Measurements from ENCODE around the gene MCF2L2.

The MCF2L2 gene

GRCh38 chr3:183428447-183429211 is at the start of gene MCF2L2:
MCF2L2 (minus strand) TSS chr3:183428619; CDS start chr3:183427977, 642 bp downstream.
- H3K4me3 ChIP-seq (ENCODE audit: low read depth, low read length), result peak within 1 kb of the TSS; percentile 76
- ChIA-PET CTCF (no interaction called here), POLR2A (interaction anchor here (1.0 to 2.3 kb wide), 3 partner anchors 11 to 23 kb away, joined by 4 to 9 read pairs (median 6); no protein-coding TSS in a partner anchor)
- H3K36me3 ChIP-seq (ENCODE audit: control insufficient read depth in 2 of 2, insufficient read depth in 1 of 2, low read length in 2 of 2), result no peaks in the 10 kb centered on the region
- no peaks in the 10 kb centered on the region for H3K9me3 ChIP-seq (ENCODE audit: control insufficient read depth, insufficient read depth, low read depth, low read length)
- peak within 1 kb of the TSS; percentile 6; the same call in 1 of the 2 replicates for H3K27ac ChIP-seq (ENCODE audit: extremely low read depth, low read depth, low read length)
- H3K4me1 ChIP-seq (ENCODE audit: control insufficient read depth, insufficient read depth, low read length), result no peaks in the 10 kb centered on the region
- TF ChIP-seq EGR2 (tag by site-specific recombination; IDR thresholded peaks at IDR 0.05; ENCODE audit: low read depth) (peak; percentile 79), ZNF561 (tag by site-specific recombination; IDR thresholded peaks at IDR 0.05; ENCODE audit: borderline replicate concordance) (peak; percentile 60; the same call in 1 of the 2 replicates), ZNF335 (tag by site-specific recombination; conservative IDR thresholded peaks at IDR 0.05) (peak; percentile 95), KLF10 (tag by site-specific recombination; IDR thresholded peaks at IDR 0.05) (peak; percentile 35; the same call in 1 of the 2 replicates), ZNF140 (tag by site-specific recombination; IDR thresholded peaks at IDR 0.05) (no peak), ZNF366 (tag by site-specific recombination; conservative IDR thresholded peaks at IDR 0.05) (peak; percentile 42; the same call in 1 of the 2 replicates), SP2 (tag by site-specific recombination; IDR thresholded peaks at IDR 0.05) (peak; percentile 73), ZBTB11 (tag by site-specific recombination; conservative IDR thresholded peaks at IDR 0.05; ENCODE audit: low read depth) (peak; percentile 70), PATZ1 (tag by site-specific recombination; IDR thresholded peaks at IDR 0.05) (peak; percentile 41), IKZF3 (tag by site-specific recombination; IDR thresholded peaks at IDR 0.05) (0 out of 2 replicates have a peak, but pooled peaks have one; percentile 4), REPIN1 (tag by site-specific recombination; IDR thresholded peaks at IDR 0.05; ENCODE audit: low read depth) (peak; percentile 18; the same call in 1 of the 2 replicates), PRDM10 (tag by site-specific recombination; IDR thresholded peaks at IDR 0.05) (peak; percentile 35; the same call in 1 of the 2 replicates), ZNF701 (tag by site-specific recombination; IDR thresholded peaks at IDR 0.05) (no peak), PRDM6 (tag by site-specific recombination; IDR thresholded peaks at IDR 0.05) (no peak), ZNF280D (tag by site-specific recombination; IDR thresholded peaks at IDR 0.05) (peak; percentile 14; the same call in 1 of the 2 replicates), SP3 (tag by site-specific recombination; IDR thresholded peaks at IDR 0.05) (peak; percentile 80), ZNF600 (tag by site-specific recombination; IDR thresholded peaks at IDR 0.05) (peak; percentile 43; the same call in 1 of the 2 replicates), HOXA7 (CRISPR knock-in tag; IDR thresholded peaks at IDR 0.05; ENCODE audit: borderline replicate concordance) (no peak), ZNF280C (tag by site-specific recombination; IDR thresholded peaks at IDR 0.05) (no peak)
